ENCODE results near the gene HS3ST3A1.
A peak's percentile ranks its signal among the peaks of the same experiment; 100 is the strongest.

The HS3ST3A1 gene

DNA sequence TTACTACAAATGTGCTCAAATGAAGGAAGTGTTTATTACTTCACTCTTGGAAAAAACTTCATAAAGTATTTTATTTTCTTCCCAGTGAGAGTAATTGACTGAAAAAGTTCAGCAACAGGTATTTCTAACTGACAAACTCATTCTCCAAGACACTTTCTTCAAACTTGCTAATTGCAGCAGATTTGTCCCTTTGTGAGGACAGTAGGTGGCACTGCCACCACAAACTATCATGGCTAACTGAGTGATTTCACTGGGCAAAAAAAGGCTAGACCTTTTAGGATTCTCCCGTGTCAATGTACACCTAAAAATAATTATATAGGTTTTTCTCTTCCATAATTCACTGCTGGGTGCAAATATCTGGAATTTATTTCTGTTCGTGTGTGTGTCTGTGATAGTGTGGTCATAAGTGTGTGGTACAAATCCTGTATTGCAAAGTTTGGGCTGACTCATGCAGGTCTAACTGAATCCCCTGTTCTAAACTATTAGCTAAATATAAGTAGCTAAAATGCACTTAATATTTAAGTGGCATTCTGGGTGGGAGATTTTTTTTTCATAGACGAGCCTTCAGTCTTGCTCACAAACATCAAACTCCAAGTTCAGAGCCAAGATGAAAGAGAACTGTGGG is 3.9 kb downstream of the HS3ST3A1 start:
- no peak for DNase-seq

DNA sequence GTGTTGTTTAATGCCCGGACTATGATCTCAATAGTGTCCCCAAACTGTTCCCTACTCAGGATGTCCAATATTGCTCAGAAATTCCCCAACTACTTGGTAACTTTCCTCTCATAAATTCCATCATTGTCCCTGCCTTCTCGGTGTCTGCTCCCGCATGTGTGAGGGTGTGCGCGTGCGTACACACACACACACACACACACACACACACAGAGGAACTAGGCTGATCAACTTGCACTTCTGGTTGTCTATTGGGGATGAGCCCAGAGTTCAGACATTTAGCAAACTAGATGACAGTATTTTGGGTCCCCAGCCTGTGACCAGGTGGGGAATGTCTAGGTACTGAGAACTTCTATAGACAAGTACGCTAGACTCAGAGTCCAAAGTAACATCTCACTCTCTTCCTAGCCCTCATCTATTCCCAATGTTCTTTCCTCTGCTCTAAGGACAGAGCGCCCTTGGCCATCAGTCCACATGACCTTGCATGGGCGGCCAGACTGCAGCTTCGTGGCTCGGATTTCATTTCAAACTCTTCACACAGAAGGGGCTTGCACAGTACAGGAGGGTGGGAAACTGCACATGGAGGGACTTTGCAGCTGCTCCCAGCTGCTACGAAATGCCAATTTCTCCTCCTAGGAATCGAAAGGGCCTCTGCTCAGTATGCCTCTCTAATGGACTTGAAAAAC is 5.3 kb downstream of the HS3ST3A1 start:
- DNase-seq = no peak

DNA sequence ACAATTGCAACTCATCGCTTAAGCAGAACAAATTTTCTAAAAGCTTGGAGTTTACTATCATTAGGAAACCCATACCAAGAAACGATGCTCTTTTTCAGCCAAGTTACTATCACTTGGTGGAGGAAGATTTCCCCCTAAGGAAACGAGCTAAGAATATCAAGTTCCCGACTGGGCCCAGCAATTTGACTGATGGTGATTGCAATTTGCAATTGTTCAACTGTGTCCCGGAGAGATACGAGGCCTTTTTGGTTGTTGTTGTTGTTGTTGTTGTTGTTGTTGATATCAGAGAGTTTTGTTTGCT is 6.2 kb downstream of the HS3ST3A1 start:
- DNase-seq = no peak

DNA sequence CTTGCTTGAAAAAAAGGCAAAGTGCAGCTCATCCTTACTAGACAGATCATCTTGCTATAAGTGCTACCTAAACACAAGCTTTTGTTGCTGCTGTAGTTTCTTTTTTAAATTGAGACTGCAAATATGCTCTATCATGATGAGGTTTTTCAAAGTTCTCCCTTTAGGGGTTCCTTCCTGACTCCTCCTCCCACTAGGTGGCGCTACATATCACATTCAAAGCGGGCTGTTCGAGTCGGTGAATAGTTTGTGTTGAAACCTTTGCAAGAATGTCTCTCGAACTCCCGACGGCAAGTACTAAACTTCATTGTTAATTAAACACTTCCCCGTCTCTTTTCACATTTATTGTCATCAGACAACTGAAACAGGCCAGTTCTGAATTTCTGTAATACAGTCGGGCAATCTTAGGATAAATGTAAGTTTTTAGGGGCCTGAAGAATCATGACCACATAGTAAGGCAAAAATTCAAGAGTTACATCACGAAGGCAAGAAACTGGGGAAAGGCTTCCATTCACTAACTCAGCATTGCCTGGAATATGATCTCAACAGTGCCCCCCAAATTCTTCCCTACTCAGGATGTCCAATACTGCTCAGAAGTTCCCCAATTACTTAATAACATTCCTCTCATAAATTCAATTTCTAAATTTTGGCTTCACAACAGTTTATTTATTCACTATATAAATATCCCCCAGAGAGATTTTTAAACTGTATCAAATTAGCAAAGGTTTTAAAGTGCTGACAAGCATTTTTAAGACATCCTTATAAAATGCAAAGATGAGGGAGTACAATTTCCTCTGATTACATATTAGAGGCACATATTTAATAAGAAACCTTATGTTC is 6.7 kb downstream of the HS3ST3A1 start:
- peak; percentile 23 for DNase-seq

DNA sequence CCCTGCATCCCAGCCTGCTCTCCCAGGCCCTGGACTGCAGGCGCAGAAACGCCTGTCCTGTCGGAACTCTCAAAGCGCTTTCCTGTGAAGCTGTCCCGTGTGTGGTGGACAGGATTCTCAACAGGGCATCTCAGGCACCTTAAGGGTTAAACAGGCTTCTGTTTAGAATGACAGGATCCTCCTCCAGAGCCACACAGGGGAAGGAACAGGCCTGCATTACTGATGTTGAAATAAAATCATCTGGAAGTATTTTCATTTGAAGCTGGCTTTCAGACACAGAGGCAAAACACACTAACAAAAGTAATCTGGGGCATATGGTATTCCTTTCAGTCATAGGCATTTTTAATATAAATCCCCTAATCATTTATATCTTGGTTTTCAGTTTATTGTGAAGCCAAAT is 7.4 kb downstream of the HS3ST3A1 start:
- no peak for DNase-seq

DNA sequence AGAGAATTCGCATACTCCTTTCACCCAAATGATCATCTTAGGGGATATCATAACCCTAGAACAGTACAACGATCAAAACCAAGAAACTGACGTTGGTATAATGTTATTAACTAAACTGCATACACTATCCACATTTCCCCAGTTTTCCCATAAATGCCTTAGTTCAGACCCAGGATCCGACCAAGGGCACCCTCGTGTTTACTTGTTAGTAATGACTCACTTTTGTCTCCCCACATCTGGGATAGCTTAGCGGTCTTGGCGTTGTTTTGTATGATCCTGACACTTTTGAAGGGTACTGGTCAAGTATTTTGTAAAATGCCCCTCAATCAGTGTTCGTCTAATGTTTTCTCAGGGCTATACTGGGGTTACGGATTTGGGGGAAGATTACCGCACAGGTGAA is 8.0 kb downstream of the HS3ST3A1 start:
- DNase-seq = no peak

DNA sequence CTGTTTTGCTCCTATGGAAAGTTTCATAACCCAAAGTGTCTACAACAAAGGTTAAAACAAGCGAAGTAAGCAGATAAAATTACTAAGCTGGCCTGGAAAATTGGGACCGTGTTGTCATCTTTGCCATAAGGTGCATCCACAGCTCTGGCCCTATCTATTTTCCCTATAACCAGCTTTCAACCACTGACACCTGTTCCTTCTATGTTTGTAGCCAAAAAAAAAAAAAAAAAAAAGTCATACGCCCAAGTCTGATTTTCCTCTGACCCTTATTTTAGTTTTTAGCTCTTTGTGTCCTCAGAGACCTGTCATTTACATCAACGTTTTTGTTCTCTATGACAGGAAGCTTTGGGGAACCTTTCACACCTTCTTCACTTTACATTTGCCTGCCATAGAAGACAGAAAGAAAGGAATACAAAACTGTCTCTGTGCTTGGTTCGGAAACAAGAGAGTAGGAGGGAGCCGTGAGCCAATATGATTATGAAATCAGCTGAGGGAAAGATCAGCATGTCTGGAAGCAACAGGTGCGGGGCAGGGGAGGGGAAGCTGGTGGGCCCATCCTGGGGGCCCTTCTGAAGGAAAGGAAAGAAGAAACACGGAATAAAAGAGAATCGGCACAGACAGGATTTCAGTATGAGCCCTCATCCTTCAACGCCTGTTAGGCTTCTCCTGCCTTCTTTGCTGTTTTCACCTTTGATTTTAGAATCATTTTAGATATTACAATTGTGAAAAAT is 8.5 kb downstream of the HS3ST3A1 start:
- no peak for DNase-seq

DNA sequence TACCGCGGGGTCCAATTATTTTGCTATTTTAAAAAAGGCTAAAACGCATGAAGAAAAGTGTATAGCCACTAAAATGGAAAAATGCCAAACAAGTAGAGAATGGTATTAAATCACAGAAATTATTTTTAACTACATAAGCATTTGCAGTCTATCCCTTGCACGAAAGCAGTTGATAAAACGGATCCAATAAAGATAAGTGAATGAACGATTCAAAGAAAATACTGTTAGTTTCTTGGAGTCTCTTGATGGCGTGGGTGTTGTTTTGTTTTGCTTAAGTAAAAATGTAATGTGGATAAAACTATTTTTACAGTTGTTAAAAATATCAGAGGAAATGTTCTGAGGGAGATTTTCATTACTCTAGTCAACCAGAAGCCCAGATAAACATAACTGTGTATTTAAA is 9.3 kb downstream of the HS3ST3A1 start:
- DNase-seq = no peak

DNA sequence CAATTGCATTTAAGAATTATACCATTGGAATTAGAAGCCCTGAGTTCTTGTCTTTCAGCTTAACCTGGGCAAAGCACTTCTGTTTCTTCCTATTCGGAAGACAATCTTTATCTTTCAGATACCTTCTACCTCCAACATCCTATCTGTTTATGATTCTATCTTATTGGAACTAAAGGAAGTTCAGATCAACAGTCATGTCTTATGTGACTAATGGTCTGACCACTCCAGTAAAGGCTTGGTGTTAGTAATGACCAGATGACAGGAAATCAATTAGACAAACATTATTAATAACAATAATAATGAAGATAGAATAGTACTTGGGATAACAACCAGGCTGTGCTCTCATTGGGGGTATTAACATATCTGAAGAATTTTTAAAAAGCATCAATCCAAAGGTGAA is 11.3 kb downstream of the HS3ST3A1 start:
- no peak for DNase-seq

DNA sequence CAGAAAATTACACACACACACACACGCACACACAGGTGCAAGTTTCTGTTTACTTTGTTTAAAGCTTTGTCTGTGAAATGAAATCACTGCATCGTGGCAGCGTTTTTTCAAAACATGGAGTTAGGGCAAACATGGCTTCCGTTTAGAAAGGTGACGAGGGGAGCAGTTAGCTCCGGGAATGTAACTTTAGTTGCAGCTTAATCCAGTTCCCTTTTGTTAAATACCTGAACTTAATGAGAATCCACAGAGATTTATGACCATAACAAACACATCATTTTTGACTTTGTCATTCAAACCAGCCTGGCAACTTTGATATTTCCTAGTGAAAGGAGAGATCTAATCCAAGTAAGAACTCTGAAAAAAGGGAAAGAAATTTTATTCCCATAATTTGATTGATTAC is 12.1 kb downstream of the HS3ST3A1 start:
- DNase-seq = no peak

DNA sequence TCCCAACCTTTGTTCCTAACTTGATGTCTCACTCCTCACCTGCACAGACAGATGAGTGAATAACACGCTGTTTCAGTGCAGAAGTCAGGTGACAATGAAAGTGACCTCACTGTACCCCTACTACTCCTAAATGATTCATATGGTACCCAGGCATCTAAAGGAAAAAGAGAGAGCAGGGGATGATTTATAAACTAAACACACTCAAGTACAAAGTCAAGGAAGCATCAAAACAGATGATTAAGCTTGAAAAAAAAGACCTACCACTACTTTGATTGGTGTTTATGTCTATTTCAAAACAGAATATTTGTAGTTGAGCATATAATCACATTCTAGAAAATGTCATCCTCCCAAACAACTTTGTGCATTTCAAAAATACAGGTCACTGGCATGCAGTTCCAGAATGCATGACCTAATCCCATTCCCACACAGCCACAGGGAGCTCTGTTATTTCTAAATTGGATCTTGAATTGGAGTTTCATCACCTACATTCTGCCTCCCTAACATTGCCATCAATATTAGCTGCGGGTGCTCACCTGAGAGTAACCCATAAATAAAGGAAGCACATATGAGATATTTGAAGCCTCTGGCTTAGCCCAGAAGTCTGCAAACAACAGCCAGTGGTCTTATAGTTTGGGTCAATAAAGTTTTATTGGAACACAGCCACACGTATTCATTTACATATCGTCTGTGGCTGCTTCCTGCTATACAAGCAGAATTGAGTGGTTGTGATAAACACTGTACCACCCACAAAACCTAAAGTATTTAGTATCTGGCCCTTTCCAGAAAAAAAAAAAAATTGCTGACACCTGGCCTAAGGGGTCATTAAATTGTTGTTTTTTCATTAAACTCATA is 14.0 kb downstream of the HS3ST3A1 start:
- no peak for DNase-seq

DNA sequence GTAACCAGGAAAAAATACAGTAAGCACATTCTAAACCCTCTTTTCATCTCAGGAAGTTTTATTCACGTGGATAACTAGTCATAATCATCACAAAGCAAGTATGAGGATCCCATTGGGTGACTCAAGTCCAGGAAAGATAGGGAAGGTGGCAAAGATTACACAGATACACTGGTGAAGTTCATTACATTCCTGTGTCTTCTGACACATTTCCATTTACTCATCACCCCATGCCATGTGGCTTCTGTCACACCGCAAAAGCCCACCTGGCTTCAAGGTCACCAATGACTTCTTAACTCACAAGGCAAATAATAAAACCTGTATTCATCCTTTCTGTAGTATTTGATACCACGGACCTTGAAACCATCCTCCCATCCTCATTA is 17.0 kb downstream of the HS3ST3A1 start:
- DNase-seq = no peak

DNA sequence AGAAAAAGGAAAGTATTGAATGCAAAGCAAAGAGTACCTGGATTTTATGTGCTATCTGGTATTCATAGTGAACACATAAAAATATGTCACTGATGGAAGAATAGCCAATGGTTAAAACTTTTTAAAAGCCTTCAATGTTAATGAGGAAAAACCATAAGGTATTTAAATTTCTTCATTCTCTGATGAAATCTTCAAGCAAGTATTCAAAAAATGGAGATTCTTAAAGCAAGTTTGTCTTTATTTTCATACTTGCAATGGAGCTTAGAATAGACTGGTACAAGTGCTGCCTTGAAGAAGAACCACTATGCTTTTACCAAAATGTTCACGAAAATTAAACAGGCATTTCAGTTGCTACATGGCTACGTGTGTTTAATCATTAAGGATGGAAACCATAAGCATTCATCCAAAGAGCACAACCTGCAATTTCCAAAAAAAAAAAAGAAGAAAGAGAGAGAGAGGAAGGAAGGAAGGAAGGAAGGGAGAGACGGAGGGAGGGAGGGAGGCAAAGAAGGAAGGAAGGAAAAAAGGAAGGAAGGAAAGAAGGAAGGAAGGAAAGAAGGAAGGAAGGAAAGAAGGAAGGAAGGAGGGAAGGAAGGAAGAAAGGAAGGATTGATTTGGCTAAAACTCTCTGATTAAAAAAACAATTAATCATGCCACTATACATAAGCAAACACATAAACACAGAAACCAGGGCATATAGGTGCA is 17.6 kb downstream of the HS3ST3A1 start:
- DNase-seq = no peak

DNA sequence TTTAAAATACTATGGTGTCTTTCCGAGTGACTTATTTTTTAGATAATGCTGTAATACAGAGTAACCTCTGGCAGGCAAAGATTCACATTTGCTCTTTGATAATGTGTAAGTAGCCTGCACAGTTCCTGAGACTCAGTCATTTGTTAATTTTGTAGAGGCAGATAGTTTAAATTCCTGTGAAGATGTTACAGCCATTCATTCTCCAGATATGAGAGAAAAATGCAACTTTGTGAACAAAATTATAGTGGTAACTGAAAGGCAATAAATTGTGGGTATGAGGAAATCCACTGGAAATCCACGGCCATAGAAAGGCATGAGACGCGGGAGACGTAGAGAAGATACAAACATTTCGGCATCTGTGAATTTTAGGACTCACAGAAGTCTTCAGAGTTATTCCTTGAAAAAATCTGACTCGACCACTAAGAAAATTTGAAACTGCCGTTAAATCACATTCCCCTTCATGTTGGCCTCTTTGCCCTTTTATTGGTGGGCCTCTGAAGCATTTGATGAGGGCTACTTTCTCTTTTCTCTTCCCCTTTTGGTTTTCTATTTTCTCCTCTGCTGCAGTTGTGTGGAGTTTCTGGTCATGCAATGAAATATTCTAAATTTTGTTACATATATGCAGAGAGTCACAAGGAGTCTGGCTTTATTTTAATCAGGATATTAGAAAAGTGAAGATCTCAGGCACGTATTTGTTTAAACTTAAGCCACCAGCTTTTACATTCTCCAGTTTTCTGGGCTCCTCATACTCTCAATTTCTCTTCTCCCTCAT is 18.8 kb downstream of the HS3ST3A1 start:
- DNase-seq = no peak

DNA sequence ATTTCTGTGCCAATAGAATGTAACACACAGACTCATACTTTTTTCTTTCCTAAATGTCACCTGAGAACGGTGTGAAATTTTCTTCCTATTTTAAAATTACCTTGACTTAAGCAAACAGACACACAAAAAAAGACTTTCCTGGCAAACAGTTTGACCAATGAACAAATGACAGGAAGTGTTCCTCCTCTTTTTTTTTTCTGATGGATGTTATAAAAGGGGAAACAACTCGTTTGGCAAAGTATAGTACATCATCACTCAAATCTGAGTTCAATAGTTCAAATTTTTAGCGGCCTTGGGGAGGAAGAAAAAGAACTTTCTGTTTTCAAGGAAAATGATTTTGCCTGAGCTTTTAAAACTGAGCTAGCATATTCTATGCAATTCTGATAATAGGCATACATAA is 19.8 kb downstream of the HS3ST3A1 start:
- no peak for DNase-seq

DNA sequence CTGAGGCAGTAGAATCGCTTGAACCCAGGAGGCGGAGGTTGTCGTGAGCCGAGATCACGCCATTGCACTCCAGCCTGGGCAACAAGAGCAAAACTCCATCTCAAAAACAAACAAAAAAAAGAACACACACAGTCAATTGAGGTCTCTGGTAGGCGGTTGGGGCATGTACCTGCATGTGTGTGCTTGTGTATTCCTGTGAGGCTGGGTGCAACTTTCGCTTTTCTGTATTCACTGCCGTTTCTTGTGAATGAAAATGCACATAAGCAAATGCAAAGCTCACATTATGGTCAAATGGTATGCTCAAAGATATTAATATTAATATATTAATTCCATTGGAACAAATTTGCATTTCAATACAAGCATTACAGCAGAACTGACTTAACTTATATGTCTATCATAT is 20.9 kb downstream of the HS3ST3A1 start:
- DNase-seq = no peak

DNA sequence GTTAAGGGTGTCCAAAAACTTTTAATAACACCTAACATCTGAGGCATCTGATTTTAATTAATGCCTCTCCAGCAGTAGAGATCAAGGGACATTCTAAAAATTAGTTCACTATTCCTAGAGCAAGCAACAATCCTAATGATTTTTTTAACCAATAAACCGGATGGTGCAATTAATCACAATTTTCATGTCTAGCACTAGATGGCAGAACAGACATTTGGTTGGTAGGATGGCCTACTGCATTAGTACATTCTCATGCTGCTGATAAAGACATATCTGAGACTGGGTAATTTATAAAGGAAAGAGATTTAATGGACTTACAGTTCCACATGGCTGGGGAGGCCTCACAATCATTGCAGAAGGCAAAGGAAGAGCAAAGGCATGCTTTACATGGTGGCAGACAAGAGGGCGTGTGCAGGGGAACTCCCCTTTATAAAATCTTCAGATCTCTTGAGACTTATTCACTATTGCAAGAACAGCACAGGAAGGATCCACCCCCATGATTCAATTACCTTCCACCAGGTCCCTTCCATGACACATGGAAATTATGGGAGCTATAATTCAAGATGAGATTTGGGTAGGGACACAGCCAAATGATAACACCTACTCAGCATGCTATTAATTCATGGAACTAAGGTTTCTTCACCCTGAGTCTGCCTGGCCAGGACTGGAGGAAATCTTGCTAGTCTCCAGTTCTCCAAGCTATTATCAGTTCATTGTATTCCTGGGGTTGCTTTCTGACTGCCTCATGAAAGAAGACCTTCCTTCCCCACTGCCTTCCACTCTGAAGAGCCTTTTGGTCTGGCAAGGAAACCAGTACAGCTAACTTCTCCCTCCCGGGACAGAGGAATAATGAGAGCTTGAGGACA is 24.8 kb downstream of the HS3ST3A1 start:
- DNase-seq = no peak

DNA sequence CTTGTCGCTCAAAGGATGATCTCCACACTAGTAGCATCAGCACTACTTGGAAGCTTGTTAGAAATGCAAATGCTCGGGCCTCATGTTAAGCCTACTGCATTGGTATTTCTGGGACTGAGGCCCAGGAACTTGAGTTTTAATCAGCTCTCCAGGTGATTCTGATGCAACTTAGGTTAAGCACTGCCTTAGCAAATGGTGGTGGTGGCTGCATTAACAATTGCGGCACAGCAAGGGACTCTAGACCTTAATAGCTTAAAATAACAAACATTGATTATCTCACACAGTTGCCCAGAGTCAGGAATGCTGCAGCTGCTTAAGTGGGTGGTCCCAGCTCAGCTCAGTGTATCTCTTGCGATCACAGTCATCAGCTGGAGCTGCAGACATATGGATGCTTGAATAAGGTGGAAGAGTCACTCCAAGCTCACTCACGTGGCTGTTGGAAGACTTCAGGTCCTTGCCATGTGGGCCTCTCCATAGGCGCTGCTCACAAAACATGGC is 25.8 kb downstream of the HS3ST3A1 start:
- no peak for DNase-seq

DNA sequence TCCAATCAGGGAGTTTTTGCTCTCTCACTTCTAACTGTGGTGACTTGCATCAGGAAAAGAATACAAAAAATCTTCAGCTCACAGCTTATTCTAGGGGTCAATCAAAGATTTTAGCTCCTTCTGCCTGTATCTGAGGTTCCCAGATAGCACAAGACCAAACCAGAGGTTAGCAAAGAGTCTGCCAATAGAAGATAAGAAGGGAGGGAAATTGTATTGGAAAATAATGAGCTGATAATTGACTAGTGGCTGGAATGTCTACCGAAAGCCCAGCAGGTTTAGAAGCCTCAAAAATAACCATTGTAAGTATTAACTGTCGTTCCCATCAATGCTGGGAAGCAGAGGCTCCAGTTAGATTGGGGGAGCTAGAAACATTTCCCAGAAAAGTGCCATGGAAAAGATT is 26.3 kb downstream of the HS3ST3A1 start:
- DNase-seq = no peak

DNA sequence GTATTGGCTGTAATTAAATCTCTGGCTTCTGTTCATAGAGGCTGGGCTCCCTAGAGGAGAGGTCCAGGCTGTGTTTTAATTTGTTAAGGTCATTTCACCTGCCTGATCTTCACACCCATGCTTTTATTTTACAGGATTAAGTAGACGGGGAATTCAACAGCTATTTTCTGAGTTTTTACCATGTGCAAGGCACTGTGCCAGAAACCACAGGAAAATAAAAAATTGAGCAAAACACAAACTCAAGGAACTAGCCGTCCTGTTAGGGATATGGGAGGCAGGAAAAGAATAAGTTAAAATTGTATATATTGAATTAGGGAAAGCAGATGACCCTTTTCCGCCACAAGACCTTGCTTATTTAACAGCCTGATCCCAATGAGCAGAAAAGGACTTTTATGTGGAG is 29.1 kb downstream of the HS3ST3A1 start:
- no peak for DNase-seq

All from NCI-H345 (cell line).